T-helper 1 cell treated with Interleukin-12 subunit alpha and Interleukin-12 subunit beta and Interleukin-4 antibody, amounts not matched to agents 30 μg/mL and 1 μg/mL, for 36 hours (primary cell): ENCODE results near the gene GUCA2A.

ENCODE experiments used
- H3K27ac Mint-ChIP-seq: one replicate; pipeline ENCODE4 v1.8.0; 2021; ENCODE audit warnings: mild to moderate bottlenecking, mixed read lengths
- H3K27me3 Mint-ChIP-seq: one replicate; pipeline ENCODE4 v1.8.0; 2021; ENCODE audit warnings: low read depth, mixed read lengths
- H3K36me3 Mint-ChIP-seq: one replicate; pipeline ENCODE4 v1.8.0; 2021; ENCODE audit warnings: low read depth, mixed read lengths
- H3K4me1 Mint-ChIP-seq: one replicate; pipeline ENCODE4 v1.8.0; 2021; ENCODE audit warnings: low read depth, mixed read lengths
- H3K4me3 Mint-ChIP-seq: one replicate; pipeline ENCODE4 v1.8.0; 2021; ENCODE audit warnings: mild to moderate bottlenecking, moderate library complexity, mixed read lengths
- H3K9me3 Mint-ChIP-seq: one replicate; pipeline ENCODE4 v1.8.0; 2021; ENCODE audit warnings: mixed read lengths

The GUCA2A gene

GRCh38 chr1:42138586-42138985 is 26.0 kb downstream of the GUCA2A start:
- H3K27me3 Mint-ChIP-seq: peaks cover 7% of the 10 kb centered on the region
- H3K9me3 Mint-ChIP-seq: no peaks in the 10 kb centered on the region
- H3K4me1 Mint-ChIP-seq: peaks cover 5% of the 10 kb centered on the region
- H3K4me3 Mint-ChIP-seq: no peak overlapping the region
- H3K36me3 Mint-ChIP-seq: no peaks in the 10 kb centered on the region
- H3K27ac Mint-ChIP-seq: no peak overlapping the region

GRCh38 chr1:42137766-42138165 is 26.8 kb downstream of the GUCA2A start:
- Mint-ChIP-seq H3K9me3 (no peaks in the 10 kb centered on the region), H3K4me3 (no peak overlapping the region), H3K4me1 (no peaks in the 10 kb centered on the region), H3K27me3 (peaks cover 7% of the 10 kb centered on the region), H3K36me3 (no peaks in the 10 kb centered on the region), H3K27ac (no peak overlapping the region)

DNA sequence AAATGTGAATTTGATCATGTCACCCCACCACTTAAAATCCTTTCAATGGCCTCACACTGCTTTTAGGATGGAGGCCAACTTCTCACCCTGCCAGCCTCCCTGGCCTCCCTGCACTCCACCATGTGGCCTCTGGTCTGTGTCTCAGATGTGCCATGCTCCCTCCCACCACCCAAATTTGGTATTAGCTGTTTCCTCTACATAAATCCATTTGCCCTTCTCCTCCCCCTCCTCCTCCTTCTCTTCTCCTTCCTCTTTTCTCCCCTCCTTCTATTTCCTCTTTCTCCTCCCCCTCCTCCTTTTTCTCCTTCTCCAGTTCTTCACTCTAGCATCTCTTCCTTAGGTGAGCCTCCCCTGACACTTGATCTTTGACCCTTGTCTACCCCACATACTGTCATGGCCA is 28.1 kb downstream of the GUCA2A start:
- peaks cover 7% of the 10 kb centered on the region for H3K27me3 Mint-ChIP-seq
- no peaks in the 10 kb centered on the region for H3K9me3 Mint-ChIP-seq
- no peak overlapping the region for H3K27ac Mint-ChIP-seq
- H3K4me1 Mint-ChIP-seq: no peaks in the 10 kb centered on the region
- no peak overlapping the region for H3K4me3 Mint-ChIP-seq
- no peaks in the 10 kb centered on the region for H3K36me3 Mint-ChIP-seq

- Mint-ChIP-seq H3K27ac (no peak overlapping the region), H3K27me3 (peaks cover 7% of the 10 kb centered on the region), H3K4me1 (no peaks in the 10 kb centered on the region), H3K4me3 (no peak overlapping the region), H3K36me3 (no peaks in the 10 kb centered on the region), H3K9me3 (no peaks in the 10 kb centered on the region)
These were observed 29.1 kb downstream of the GUCA2A start for GRCh38 chr1:42135426-42135825.

DNA sequence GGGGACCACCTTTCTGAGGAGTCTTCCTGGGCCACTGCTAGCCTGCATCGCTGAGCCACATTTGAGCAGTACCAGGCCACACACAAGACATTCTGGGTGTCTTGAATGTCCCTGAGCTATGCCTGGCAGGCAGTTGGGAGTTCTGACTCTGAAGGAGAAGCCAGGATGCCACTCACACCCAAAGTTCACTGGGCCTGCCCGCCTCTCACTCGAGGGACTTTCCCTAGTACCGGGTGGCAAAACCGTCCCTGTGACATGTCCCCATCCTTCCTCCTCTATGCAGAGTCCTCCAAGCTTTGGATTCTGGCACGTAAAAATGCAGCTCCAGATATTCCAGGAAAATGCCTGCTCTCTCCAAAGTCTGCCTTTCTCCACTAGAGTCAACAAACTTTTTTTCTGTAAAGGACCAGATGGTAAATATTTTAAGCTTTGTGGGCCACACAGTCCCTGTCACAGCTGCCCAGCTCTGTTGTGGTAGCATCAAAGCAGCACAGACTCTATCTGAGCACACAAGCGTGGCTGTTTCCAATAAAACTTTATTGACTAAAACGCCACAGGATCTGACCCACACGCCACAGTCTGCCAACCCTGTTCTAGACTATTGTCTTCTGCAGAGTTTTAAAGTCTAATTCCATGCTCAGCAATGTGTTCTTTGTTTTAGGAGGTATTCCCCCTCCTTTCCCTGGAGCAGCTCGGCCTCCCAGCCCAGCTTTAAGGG is 30.6 kb downstream of the GUCA2A start:
- no peaks in the 10 kb centered on the region for H3K4me1 Mint-ChIP-seq
- H3K36me3 Mint-ChIP-seq: no peaks in the 10 kb centered on the region
- H3K4me3 Mint-ChIP-seq: no peak overlapping the region

GRCh38 chr1:42133390-42133789 is 31.2 kb downstream of the GUCA2A start:
- H3K4me3 Mint-ChIP-seq: no peak overlapping the region
- H3K27me3 Mint-ChIP-seq: peaks cover 16% of the 10 kb centered on the region
- H3K4me1 Mint-ChIP-seq: no peaks in the 10 kb centered on the region
- no peaks in the 10 kb centered on the region for H3K36me3 Mint-ChIP-seq
- no peaks in the 10 kb centered on the region for H3K9me3 Mint-ChIP-seq
- no peak overlapping the region for H3K27ac Mint-ChIP-seq

More for the DNA sequence above, 30.6 kb downstream of the GUCA2A start:
- H3K27me3 Mint-ChIP-seq: peaks cover 11% of the 10 kb centered on the region
- no peak overlapping the region for H3K27ac Mint-ChIP-seq
- no peaks in the 10 kb centered on the region for H3K9me3 Mint-ChIP-seq

- H3K27ac Mint-ChIP-seq: no peak overlapping the region
- H3K4me3 Mint-ChIP-seq: no peak overlapping the region
- H3K27me3 Mint-ChIP-seq: peaks cover 13% of the 10 kb centered on the region
- no peaks in the 10 kb centered on the region for H3K4me1 Mint-ChIP-seq
- no peaks in the 10 kb centered on the region for H3K36me3 Mint-ChIP-seq
- H3K9me3 Mint-ChIP-seq: no peaks in the 10 kb centered on the region
These were observed 34.4 kb downstream of the GUCA2A start for GRCh38 chr1:42130061-42130660.

DNA sequence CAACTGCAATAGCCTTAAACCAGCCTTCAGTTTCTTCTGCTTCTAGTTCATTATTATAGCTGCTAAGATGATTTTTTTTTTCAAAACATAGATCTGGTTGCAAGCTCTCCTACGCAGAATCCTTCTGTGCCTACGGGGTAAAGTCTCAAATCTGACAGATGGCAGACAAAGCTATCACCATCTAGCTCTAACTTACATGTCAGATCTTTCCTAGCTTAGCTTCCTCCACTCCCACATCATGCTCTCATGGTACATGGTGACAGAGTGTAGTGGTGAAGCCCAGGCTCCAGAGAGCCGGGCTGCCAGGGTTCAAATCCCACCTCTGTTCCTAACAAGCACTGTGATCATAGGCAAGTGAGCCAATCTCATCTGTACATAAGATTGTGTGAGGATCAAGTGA is 35.6 kb downstream of the GUCA2A start:
- H3K4me3 Mint-ChIP-seq: no peak overlapping the region

GRCh38 chr1:42128499-42128898 is 36.0 kb downstream of the GUCA2A start:
- Mint-ChIP-seq H3K27me3 (peaks cover 9% of the 10 kb centered on the region), H3K4me3 (no peak overlapping the region), H3K27ac (no peak overlapping the region), H3K36me3 (no peaks in the 10 kb centered on the region), H3K9me3 (no peaks in the 10 kb centered on the region), H3K4me1 (no peaks in the 10 kb centered on the region)

More for the DNA sequence above, 35.6 kb downstream of the GUCA2A start:
- peaks cover 9% of the 10 kb centered on the region for H3K27me3 Mint-ChIP-seq
- H3K4me1 Mint-ChIP-seq: no peaks in the 10 kb centered on the region
- H3K36me3 Mint-ChIP-seq: no peaks in the 10 kb centered on the region
- H3K9me3 Mint-ChIP-seq: no peaks in the 10 kb centered on the region
- H3K27ac Mint-ChIP-seq: no peak overlapping the region

GRCh38 chr1:42127767-42128166 is 36.8 kb downstream of the GUCA2A start:
- H3K4me3 Mint-ChIP-seq: no peak overlapping the region
- H3K4me1 Mint-ChIP-seq: no peaks in the 10 kb centered on the region
- H3K27ac Mint-ChIP-seq: no peak overlapping the region
- H3K36me3 Mint-ChIP-seq: no peaks in the 10 kb centered on the region
- no peaks in the 10 kb centered on the region for H3K9me3 Mint-ChIP-seq
- H3K27me3 Mint-ChIP-seq: peaks cover 9% of the 10 kb centered on the region

DNA sequence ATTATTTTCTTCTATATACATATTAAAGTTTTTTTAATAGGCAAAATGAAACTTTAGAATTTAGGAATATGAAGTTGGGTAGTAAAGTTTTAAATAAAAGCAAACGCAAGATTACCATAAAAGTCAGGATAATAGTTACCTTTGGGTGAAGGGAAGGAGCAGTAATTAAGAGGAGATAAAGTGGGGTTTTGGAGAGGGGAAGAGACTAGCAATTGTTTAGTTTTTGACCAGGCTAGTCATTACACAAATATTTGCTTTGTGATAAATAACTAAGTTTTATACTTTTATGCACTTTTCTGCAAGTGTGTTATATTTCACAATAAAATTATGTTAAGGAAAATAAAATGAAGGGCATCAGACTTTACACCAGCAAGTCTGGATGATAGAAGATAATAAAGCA is 39.0 kb downstream of the GUCA2A start:
- H3K9me3 Mint-ChIP-seq: no peaks in the 10 kb centered on the region
- no peak overlapping the region for H3K4me3 Mint-ChIP-seq
- no peak overlapping the region for H3K27ac Mint-ChIP-seq

GRCh38 chr1:42122408-42122807 is 42.1 kb downstream of the GUCA2A start:
- H3K27me3 Mint-ChIP-seq: peaks cover 3% of the 10 kb centered on the region
- H3K4me3 Mint-ChIP-seq: no peak overlapping the region
- H3K9me3 Mint-ChIP-seq: no peaks in the 10 kb centered on the region
- H3K36me3 Mint-ChIP-seq: no peaks in the 10 kb centered on the region
- H3K27ac Mint-ChIP-seq: no peak overlapping the region
- no peaks in the 10 kb centered on the region for H3K4me1 Mint-ChIP-seq

More for the DNA sequence above, 39.0 kb downstream of the GUCA2A start:
- Mint-ChIP-seq H3K4me1 (no peaks in the 10 kb centered on the region), H3K36me3 (no peaks in the 10 kb centered on the region), H3K27me3 (peaks cover 9% of the 10 kb centered on the region)

- Mint-ChIP-seq H3K4me3 (no peak overlapping the region), H3K27ac (no peak overlapping the region), H3K27me3 (peaks cover 22% of the 10 kb centered on the region), H3K9me3 (no peaks in the 10 kb centered on the region), H3K36me3 (no peaks in the 10 kb centered on the region), H3K4me1 (no peaks in the 10 kb centered on the region)
These were observed 46.4 kb downstream of the GUCA2A start for GRCh38 chr1:42118125-42118524.

DNA sequence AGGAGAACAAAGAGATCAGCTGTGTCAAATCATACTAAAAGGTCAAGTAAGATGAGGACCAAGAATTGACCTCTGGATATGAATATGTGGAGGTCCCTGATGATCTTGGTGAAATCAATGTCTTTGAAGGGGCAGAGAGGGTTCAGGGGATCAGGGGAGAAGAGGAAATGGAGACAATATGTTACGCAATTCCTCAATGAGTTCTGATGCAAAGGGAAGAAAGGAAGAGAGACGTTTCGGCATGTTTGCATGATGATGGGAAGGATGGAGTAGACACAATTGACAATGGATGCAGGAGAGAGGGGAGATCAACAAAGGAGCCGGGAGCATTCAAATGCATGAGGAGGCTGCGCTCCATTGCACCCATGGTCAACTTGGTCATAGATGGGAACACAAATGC is 47.3 kb downstream of the GUCA2A start:
- no peaks in the 10 kb centered on the region for H3K9me3 Mint-ChIP-seq

DNA sequence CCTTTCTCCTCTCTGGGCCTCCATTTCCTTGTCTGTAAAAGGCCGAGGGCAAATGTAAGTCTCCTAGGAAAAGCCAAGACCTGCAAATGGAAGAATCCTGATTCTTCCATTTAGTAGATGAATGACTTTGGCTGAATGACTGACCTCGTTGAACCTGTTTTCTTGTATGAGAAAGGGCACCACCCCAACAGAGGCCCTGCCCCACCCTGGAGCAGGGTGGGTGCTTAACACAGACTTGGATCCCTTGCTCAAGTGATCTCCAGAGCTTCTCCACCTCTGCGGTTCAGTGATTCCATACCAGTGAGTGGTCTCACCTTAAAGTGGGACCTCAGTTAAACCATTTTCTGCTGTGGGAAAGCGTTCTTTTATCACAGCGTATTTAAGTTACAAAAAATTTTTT is 50.3 kb downstream of the GUCA2A start:
- H3K36me3 Mint-ChIP-seq: no peaks in the 10 kb centered on the region
- H3K27ac Mint-ChIP-seq: no peak overlapping the region
- no peak overlapping the region for H3K4me3 Mint-ChIP-seq
- H3K4me1 Mint-ChIP-seq: no peaks in the 10 kb centered on the region
- peaks cover 28% of the 10 kb centered on the region for H3K27me3 Mint-ChIP-seq
- H3K9me3 Mint-ChIP-seq: no peaks in the 10 kb centered on the region

More for the DNA sequence above, 47.3 kb downstream of the GUCA2A start:
- H3K4me3 Mint-ChIP-seq: no peak overlapping the region
- H3K27ac Mint-ChIP-seq: no peak overlapping the region
- H3K36me3 Mint-ChIP-seq: no peaks in the 10 kb centered on the region
- H3K27me3 Mint-ChIP-seq: peaks cover 22% of the 10 kb centered on the region
- H3K4me1 Mint-ChIP-seq: no peaks in the 10 kb centered on the region
